Kidney epithelial cell (primary cell): Measurements from ENCODE around the gene TFF3. TPM values are rescaled to one million over a fixed set of nuclear protein-coding genes. Genes with fewer than 3 reads are reported as not detected.

Source experiments
- DNase-seq: peaks from one replicate; pipeline ENCODE4 v3.0.0-alpha.2; 2010; ENCODE audit warnings: low read depth
- H3K27me3 ChIP-seq: 2 replicates; pipeline ENCODE4 v1.6.0; 2011; ENCODE audit warnings: low read length; ENCODE audit not compliant: control insufficient read depth, insufficient read depth
- H3K36me3 ChIP-seq: 2 replicates; pipeline ENCODE4 v1.5.1; 2011; ENCODE audit warnings: low read length; ENCODE audit not compliant: control insufficient read depth, insufficient read depth
- H3K4me3 ChIP-seq: 2 replicates; pipeline ENCODE4 v1.5.1; 2011; ENCODE audit warnings: low read depth, mild to moderate bottlenecking, control low read depth, low read length
- CTCF ChIP-seq: IDR thresholded peaks from 2 replicates; pipeline ENCODE4 v1.5.1; 2011; ENCODE audit warnings: mild to moderate bottlenecking, moderate library complexity, low read length, control low read depth, inconsistent platforms; ENCODE audit not compliant: insufficient read depth, poor library complexity, severe bottlenecking
- total RNA-seq: library from RNA; depleted of rRNA; stranded (reverse); fragments of >200 nt; gene quantifications from 2 replicates; pipeline ENCODE4 v1.2.3, GENCODE V29; 2015

The TFF3 gene
- total RNA-seq, 1 donor from 2014 or later = 0.17 TPM

- Histone ChIP-seq H3K4me3 (no peak overlapping the region), H3K27me3 (peaks cover 20% of the 10 kb centered on the region)
- TF ChIP-seq CTCF = no peak
Measured at GRCh38 chr21:42303443-42303842, 11.8 kb downstream of the TFF3 start.

GRCh38 chr21:42302794-42303193 is 12.4 kb downstream of the TFF3 start:
- no peak for DNase-seq
- Histone ChIP-seq H3K36me3 (no peaks in the 10 kb centered on the region), H3K4me3 (no peak overlapping the region), H3K27me3 (peaks cover 16% of the 10 kb centered on the region)
- no peak for TF ChIP-seq CTCF

More at GRCh38 chr21:42303443-42303842, 11.8 kb downstream of the TFF3 start:
- H3K36me3 ChIP-seq = no peaks in the 10 kb centered on the region
- DNase-seq = no peak

- TF ChIP-seq CTCF = no peak
- H3K4me3 ChIP-seq = no peak overlapping the region
- no peaks in the 10 kb centered on the region for H3K36me3 ChIP-seq
- H3K27me3 ChIP-seq = peaks cover 18% of the 10 kb centered on the region
- DNase-seq = no peak
Measured at GRCh38 chr21:42302076-42302650, 13.0 kb downstream of the TFF3 start.

- H3K36me3 ChIP-seq = no peaks in the 10 kb centered on the region
- H3K27me3 ChIP-seq = peaks cover 17% of the 10 kb centered on the region
- no peak overlapping the region for H3K4me3 ChIP-seq
- no peak for TF ChIP-seq CTCF
- DNase-seq = no peak
Measured at GRCh38 chr21:42301371-42302075, 13.7 kb downstream of the TFF3 start.

- no peak for DNase-seq
- H3K4me3 ChIP-seq = no peak overlapping the region
- TF ChIP-seq CTCF = no peak
Measured at GRCh38 chr21:42300956-42301355, 14.3 kb downstream of the TFF3 start.

GRCh38 chr21:42300045-42300583 is 15.1 kb downstream of the TFF3 start:
- H3K4me3 ChIP-seq = no peak overlapping the region
- peaks cover 20% of the 10 kb centered on the region for H3K27me3 ChIP-seq
- H3K36me3 ChIP-seq = no peaks in the 10 kb centered on the region
- TF ChIP-seq CTCF = no peak
- DNase-seq = no peak

More at GRCh38 chr21:42300956-42301355, 14.3 kb downstream of the TFF3 start:
- H3K27me3 ChIP-seq = peaks cover 22% of the 10 kb centered on the region
- H3K36me3 ChIP-seq = no peaks in the 10 kb centered on the region
